ENCODE measurements around the gene IL4I1.

- TF ChIP-seq RAD21 (IDR thresholded peaks at IDR 0.05) (no peak), HNF4G (IDR thresholded peaks at IDR 0.05) (no peak), TAF1 (conservative IDR thresholded peaks at IDR 0.05) (no peak), CTCF (IDR thresholded peaks at IDR 0.05; ENCODE audit: low read depth, low read length, missing input control) (no peak), REST (IDR thresholded peaks at IDR 0.05) (no peak)
Observed at GRCh38 chr19:49939721-49940481, 43.2 kb upstream of the IL4I1 start.

All from liver (tissue), 3 donors.